Hematopoietic multipotent progenitor cell (in vitro differentiated cells): Measurements from ENCODE around the gene TMEM132E. TPM values are rescaled to one million over a fixed set of nuclear protein-coding genes. Genes with fewer than 3 reads are reported as not detected.

Experiments
- DNase-seq, 3 donors: peaks; one replicate each; pipeline ENCODE4 v3.0.0-alpha.2; 2011 to 2015; ENCODE audit warnings: low read depth in 2 of 3, low spot score in 2 of 3
- total RNA-seq: library from RNA; depleted of rRNA; stranded (reverse); fragments of >200 nt; gene quantifications from one replicate; pipeline ENCODE4 v1.2.3, GENCODE V29; 2012

Gene TMEM132E
- total RNA-seq, 1 donor, result 0.27 TPM

DNA sequence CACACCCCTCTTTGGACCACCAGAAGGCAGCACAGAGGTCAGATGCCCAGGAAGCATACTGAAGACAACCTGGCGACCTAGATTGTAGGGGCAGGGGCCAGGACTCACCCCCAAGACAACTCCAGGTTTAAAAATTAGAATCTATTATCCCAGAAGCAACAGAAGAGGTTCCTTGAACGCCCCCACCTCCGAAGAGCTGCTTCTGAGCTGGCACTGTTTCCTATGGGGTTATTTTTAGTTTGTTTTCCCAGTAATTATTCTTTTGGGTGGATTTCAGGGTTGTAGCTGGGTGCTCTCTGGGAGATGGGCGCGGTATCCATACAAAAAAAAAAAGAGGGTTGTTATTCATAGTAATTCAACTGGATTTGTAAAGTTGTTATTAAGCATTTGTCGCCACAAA, 10.4 kb upstream of the TMEM132E start:
- no peak for DNase-seq

GRCh38 chr17:34569591-34569990, 9.8 kb upstream of the TMEM132E start:
- DNase-seq, result no peak

GRCh38 chr17:34570506-34570905, 8.9 kb upstream of the TMEM132E start:
- no peak for DNase-seq

DNA sequence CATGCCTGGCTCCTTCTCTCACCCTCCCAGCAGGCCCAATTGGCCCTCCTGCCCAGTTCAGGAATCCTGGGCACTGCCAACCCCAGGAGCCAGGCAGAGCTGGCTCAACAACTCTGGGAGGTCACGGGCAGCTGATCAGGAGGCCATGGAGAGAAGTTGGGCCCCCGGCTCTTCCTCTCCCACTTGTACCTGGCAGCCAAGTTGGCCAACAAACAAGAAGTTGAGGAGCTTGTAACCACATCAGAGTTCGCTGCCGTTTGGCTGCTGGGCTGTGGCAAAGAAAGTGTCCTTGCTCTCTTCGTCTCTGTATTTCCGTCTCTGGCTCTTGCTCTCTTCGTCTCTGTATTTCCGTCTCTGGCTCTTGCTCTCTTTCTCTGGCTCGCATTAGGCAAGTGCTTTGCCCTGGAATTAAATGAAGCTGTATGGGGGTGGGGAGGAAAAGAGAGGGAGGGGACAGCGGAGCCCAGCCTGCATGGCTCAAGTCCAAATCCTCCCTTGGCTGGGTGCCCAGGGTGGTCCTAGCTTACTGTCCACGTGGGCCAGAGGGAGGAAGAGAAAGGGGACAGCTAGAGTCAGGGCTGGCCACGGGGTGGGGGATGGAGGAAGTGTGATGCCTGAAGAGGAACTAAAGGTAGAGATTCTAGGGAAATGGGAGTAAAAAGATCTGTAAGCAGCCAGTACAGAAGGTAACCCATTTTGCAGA, 7.8 kb upstream of the TMEM132E start:
- no peak for DNase-seq

DNA sequence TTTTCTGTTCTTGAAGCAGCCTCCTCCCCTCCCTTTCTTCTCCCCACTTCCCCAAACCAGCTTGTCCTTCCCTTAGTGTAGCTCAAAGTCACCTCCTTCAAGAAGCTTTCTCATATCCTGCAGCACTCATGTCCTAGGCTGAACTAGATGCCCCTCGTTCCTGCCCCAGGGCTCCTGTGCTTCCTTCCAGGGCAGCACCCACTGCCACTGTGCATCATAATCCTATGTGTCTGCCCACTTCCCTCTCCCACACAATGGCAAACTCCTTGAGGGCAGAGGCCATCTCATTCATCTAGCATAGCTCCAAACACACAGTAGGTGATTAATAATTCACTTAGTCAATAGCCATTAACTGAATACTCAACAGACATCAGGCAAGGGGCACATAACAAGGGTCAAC, 6.9 kb upstream of the TMEM132E start:
- DNase-seq, result no peak

GRCh38 chr17:34575182-34575581, 4.2 kb upstream of the TMEM132E start:
- no peak for DNase-seq

GRCh38 chr17:34578016-34578415, 1.4 kb upstream of the TMEM132E start:
- DNase-seq, result no peak

GRCh38 chr17:34578656-34579016, 746 bp upstream of the TMEM132E start:
- DNase-seq, result no peak

DNA sequence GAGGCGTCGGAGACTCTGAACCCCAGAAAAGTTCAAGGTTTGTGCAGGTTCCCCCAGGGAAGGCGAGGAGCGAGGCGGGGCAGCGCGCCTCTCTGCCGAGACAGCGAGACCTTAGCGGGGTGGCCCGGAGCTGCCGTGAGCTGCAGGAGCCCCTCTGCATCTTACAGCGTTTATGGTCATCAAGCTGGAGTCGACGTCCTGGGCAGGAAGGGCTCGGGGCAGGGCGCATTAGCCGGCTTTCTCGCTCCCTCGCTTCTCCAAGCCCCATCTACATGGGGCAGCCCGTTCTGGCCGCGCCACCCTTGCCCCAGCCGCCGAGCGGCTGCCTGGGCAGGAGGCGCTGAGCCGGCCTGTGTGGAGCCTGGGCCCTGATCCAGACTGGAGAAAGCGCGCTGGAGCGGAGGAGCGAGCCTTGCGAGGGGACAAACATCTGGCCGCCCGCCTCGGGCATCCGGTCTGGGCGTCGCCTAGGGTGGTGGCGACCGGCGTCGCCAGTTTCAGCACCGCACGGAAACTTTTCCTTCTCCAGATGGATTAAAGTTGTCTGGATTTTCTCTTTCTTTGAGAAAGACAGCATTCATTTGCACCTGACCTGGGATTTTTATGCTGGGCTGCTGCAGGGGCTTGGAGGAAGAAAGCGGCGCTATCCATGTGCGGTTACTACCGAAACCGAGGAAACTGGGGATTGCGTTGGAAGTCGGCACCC, 750 bp downstream of the TMEM132E start:
- DNase-seq, result no peak

- no peak for DNase-seq
Measured at GRCh38 chr17:34580685-34581445, 1.5 kb downstream of the TMEM132E start.

- DNase-seq, result no peak
Measured at GRCh38 chr17:34581446-34582184, 2.2 kb downstream of the TMEM132E start.

DNA sequence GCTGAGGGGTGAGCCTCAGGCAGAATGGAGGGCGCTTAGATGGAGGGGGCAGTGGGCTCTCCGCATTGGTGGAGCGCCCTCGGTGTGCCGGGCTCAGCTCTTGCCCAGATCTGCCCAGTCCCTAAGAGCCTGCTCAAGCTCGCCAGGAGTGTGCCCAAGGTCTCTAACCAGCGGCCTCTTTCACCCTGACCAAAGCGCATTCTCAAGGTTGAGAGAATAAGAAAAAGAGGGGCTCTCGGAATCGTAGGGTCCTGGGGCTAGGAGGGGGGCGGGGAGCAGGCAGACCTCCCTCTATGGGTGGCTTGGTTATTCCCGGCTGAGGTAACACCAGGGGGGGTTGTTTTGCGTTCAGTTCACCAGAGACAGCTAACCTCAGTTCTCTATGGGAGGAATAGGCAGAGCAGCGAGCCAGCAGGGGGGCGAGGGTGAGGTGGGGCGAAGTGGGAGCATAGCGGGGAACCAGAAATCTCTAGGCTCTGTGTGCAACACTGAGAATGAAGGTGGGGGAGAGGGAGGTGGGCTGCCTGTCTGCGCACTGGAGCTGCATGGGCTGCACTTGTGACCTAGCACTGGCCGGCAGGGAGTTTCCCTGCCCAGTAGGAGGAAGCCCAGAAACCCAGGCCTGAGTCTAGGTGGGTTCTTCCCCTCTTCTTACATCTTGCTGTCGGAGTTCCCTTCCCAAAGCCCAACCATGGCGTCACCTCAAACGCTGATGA, 3.0 kb downstream of the TMEM132E start:
- no peak for DNase-seq

- DNase-seq, result no peak
Measured at GRCh38 chr17:34582901-34583245, 3.5 kb downstream of the TMEM132E start.

DNA sequence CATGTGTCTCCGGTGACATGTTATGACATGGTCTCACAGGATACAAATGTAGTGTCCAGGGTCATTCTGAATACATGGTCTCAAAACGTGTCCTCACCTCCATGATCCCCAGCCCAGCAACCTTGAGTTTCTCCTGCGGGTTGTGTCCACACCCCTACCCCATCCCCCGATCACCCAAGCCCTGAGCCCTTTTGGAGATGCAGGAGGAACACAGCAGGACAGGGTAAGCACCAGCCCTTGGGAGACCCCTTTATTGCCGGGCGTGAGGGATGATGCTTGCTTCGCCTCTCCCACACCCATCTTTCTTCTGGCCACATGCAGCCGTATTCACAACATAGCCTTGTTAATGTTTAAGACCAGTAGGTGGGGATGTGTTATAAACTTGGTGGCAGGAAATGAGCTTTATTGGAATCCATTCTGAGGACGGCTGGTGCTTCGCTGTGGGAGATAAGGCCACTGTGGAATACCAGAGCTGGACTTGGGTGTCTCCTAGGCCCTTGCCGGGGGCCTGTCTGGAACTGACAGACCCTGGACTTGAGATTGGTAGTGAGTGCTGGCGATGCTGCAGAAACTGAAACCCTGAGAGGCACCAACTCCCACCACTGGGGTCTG, 5.5 kb downstream of the TMEM132E start:
- peak in 1 of 3 donors; percentile 59 for DNase-seq

- DNase-seq, result no peak
Measured at GRCh38 chr17:34586346-34586846, 7.0 kb downstream of the TMEM132E start.

- DNase-seq, result no peak
Measured at GRCh38 chr17:34588266-34588665, 8.9 kb downstream of the TMEM132E start.

- DNase-seq, result no peak
Measured at GRCh38 chr17:34589120-34589965, 10.0 kb downstream of the TMEM132E start.

GRCh38 chr17:34592002-34592401, 12.6 kb downstream of the TMEM132E start:
- no peak for DNase-seq

- no peak for DNase-seq
Measured at GRCh38 chr17:34596920-34597319, 17.5 kb downstream of the TMEM132E start.
